ENCODE results near the gene TARBP2.

DNA sequence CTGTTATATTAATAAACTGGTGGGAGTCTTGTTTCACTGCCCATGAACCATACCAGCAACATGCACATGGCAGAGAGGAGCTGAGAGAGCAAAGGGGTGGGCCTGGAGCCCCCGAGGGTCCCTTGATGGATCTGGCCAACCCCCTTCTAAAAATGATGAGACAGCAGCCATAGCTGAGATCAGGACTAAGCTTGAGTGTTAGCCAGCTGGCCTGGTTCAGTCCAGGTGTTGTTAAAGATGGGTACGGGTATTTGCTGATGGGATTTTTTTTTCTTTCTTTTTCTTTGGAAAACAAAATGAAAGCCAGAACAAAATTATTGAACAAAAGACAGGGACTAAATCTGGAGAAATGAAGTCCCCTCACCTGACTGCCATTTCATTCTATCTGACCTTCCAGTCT, 33.2 kb upstream of the TARBP2 start:
- no peak for TF ChIP-seq EP300 (IDR thresholded peaks at IDR 0.05)
- TF ChIP-seq CTCF (IDR thresholded peaks at IDR 0.05), result no peak
- TF ChIP-seq POLR2A (IDR thresholded peaks at IDR 0.05), result no peak

Data from gastroesophageal sphincter (tissue), 3 donors.